ENCODE data around the gene TOP2B. TPM values are rescaled to one million over a fixed set of nuclear protein-coding genes. Genes with fewer than 3 reads are reported as not detected.

Gene TOP2B
- total and polyA plus RNA-seq, 9 of the 15 experiments (the other 6 are each of a cell fraction or from before 2014, with no cell fraction given) = 45.3 to 186 (median 134) TPM

GRCh38 chr3:25557694-25558093, 107.0 kb downstream of the TOP2B start:
- CTCF ChIA-PET (ENCODE audit: low intra/inter-chr PET ratio) = no interaction called here
- Histone ChIP-seq H3K27ac (ENCODE audit: extremely low read depth, low read depth, low read length) (no peak overlapping the region), H3K27me3 (ENCODE audit: control insufficient read depth in 2 of 2, insufficient read depth in 2 of 2, low read length in 2 of 2) (peaks cover 0 to 5% of the 10 kb centered on the region in 2 experiments; a peak in 3 of 5 replicates), H3K79me2 (ENCODE audit: control insufficient read depth, insufficient read depth, low read length) (no peaks in the 10 kb centered on the region), H3K9ac (ENCODE audit: insufficient read depth in 1 of 2, low read depth in 2 of 2, low read length in 2 of 2) (no peak overlapping the region), H3K4me3 (no peak overlapping the region), H4K20me1 (replicated peaks; ENCODE audit: control insufficient read depth, insufficient read depth, low read length) (no peaks in the 10 kb centered on the region), H3K4me2 (ENCODE audit: insufficient read depth, low read length) (no peak overlapping the region), H3K4me1 (replicated peaks in 1 of 2; ENCODE audit: control insufficient read depth in 2 of 2, insufficient read depth in 2 of 2, low read length in 2 of 2) (no peaks in the 10 kb centered on the region), H3K9me3 (replicated peaks; ENCODE audit: control insufficient read depth, insufficient read depth, low read depth, low read length) (no peaks in the 10 kb centered on the region), H3K36me3 (ENCODE audit: control insufficient read depth, insufficient read depth, low read length) (no peaks in the 10 kb centered on the region), H3K9me1 (ENCODE audit: control insufficient read depth, insufficient read depth, low read length) (no peaks in the 10 kb centered on the region), H2AFZ (ENCODE audit: low read depth, low read length) (no peak overlapping the region)
- in situ Hi-C loops (cut with MboI) (no loop called here), intact Hi-C loops (cut with micrococcal nuclease) (no loop called here)
- TF ChIP-seq, protein P1, sequence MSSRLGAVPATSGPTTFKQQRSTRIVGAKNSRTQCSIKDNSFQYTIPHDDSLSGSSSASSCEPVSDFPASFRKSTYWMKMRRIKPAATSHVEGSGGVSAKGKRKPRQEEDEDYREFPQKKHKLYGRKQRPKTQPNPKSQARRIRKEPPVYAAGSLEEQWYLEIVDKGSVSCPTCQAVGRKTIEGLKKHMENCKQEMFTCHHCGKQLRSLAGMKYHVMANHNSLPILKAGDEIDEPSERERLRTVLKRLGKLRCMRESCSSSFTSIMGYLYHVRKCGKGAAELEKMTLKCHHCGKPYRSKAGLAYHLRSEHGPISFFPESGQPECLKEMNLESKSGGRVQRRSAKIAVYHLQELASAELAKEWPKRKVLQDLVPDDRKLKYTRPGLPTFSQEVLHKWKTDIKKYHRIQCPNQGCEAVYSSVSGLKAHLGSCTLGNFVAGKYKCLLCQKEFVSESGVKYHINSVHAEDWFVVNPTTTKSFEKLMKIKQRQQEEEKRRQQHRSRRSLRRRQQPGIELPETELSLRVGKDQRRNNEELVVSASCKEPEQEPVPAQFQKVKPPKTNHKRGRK (tag; IDR thresholded peaks at IDR 0.05) = no peak
- TF ChIP-seq AFF4 (CRISPR knock-in tag; IDR thresholded peaks at IDR 0.05) = no peak
- TF ChIP-seq, protein P2, sequence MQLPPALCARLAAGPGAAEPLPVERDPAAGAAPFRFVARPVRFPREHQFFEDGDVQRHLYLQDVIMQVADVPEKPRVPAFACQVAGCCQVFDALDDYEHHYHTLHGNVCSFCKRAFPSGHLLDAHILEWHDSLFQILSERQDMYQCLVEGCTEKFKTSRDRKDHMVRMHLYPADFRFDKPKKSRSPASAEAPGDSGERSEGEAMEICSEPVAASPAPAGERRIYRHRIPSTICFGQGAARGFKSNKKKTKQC (CRISPR knock-in tag; IDR thresholded peaks at IDR 0.05) = no peak
- no peak for TF ChIP-seq ZEB2 (IDR thresholded peaks at IDR 0.05)
- TF ChIP-seq CHCHD3 (CRISPR knock-in tag; IDR thresholded peaks at IDR 0.05) = no peak
- TF ChIP-seq SPI1 (IDR thresholded peaks at IDR 0.05; ENCODE audit: borderline replicate concordance, low read depth, low read length) = no peak
- TF ChIP-seq POLR2AphosphoS5 (IDR thresholded peaks at IDR 0.05; ENCODE audit: control insufficient read depth, insufficient read depth, low read depth, low read length) = no peak
- TF ChIP-seq ZNF780A (CRISPR knock-in tag; IDR thresholded peaks at IDR 0.05) = no peak
- TF ChIP-seq ZFX (CRISPR knock-in tag; IDR thresholded peaks at IDR 0.05) = no peak
- TF ChIP-seq KLF13 (tag; IDR thresholded peaks at IDR 0.05; ENCODE audit: borderline replicate concordance, low read depth) = no peak
- no peak for TF ChIP-seq ZNF253 (CRISPR knock-in tag; conservative IDR thresholded peaks at IDR 0.05)
- FAIRE-seq (no peak), DNase-seq (ENCODE audit: extremely low read depth in 1 of 4, low spot score in 3 of 4) (no peak), ATAC-seq (no peak)
- no TSS peak for BruUV-seq (replicated peaks)
- WGBS (ENCODE audit: insufficient coverage, low coverage, missing lambda C conversion rate) = 1% methylated on average over 3 of the region's 3 CpGs
- POLR2A ChIA-PET = no interaction called here
